Omental fat pad (tissue), 4 donors: ENCODE data around the gene INTS3. TPM values are rescaled to one million over a fixed set of nuclear protein-coding genes. Genes with fewer than 3 reads are reported as not detected.
A peak's percentile ranks its signal among the peaks of the same experiment; 100 is the strongest.

Source experiments
- ATAC-seq: fragments of 150-250 bp; one replicate; pipeline ENCODE4 v1.9.1; 2016; ENCODE audit warnings: mild to moderate bottlenecking, moderate library complexity; ENCODE audit not compliant: low FRiP score
- DNase-seq: peaks from one replicate; pipeline ENCODE4 v3.0.0-alpha.2; 2019; ENCODE audit warnings: low spot score
- total RNA-seq, 4 donors: library from RNA; depleted of rRNA; stranded (reverse); fragments of >200 nt; gene quantifications; one replicate each; pipeline ENCODE4 v1.1.0, GENCODE V29; 2016
- TF ChIP-seq, protein P1 (sequence below), 3 donors: fragments of 450-650 bp; IDR thresholded peaks; one replicate each; pipeline ENCODE4 v1.5.1; 2016 to 2017; ENCODE audit warnings: antibody characterized with exemption in 3 of 3, mild to moderate bottlenecking in 3 of 3, moderate library complexity in 2 of 3

Gene INTS3
- total RNA-seq, 4 donors from 2014 or later: 28.6 to 65.3 (median 34.8) TPM

DNA sequence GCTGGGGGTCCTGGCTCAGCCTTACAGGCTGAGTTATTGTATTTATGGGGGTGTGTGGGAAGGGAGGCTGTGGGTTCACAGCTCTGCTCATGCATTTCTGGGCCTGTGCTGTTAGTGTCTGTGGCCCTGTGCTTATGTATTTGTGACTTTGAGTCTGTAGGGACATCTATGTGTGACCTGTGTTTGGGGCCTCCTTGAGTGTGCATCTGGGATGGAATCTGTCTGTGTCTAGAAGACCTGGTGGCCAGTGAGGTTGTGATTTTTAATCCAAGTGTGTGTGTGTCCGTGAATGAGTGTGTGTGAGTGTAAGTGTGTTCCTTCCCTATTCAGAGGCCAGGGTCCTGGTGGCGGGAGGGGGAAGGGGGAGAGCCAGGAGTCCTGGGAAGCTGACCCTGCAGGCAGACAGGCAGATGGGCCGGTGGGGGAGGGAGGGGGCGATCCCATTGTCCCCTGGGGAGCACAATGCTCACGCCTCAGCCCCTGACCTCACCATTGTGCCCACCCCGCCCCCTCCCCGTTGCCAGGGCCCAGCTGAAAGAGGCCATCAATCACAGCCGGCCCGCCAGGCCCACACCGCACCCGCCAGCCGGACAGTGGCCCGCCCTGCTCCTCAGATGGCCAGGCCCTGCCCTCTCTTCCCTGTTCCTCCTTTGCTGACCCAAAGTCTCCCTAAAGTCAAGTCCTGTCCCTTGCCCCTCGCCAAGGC, 66.9 kb downstream of the INTS3 start:
- ATAC-seq (no peak), DNase-seq (no peak)
- TF ChIP-seq, protein P1, sequence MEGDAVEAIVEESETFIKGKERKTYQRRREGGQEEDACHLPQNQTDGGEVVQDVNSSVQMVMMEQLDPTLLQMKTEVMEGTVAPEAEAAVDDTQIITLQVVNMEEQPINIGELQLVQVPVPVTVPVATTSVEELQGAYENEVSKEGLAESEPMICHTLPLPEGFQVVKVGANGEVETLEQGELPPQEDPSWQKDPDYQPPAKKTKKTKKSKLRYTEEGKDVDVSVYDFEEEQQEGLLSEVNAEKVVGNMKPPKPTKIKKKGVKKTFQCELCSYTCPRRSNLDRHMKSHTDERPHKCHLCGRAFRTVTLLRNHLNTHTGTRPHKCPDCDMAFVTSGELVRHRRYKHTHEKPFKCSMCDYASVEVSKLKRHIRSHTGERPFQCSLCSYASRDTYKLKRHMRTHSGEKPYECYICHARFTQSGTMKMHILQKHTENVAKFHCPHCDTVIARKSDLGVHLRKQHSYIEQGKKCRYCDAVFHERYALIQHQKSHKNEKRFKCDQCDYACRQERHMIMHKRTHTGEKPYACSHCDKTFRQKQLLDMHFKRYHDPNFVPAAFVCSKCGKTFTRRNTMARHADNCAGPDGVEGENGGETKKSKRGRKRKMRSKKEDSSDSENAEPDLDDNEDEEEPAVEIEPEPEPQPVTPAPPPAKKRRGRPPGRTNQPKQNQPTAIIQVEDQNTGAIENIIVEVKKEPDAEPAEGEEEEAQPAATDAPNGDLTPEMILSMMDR (IDR thresholded peaks at IDR 0.05): no peak

DNA sequence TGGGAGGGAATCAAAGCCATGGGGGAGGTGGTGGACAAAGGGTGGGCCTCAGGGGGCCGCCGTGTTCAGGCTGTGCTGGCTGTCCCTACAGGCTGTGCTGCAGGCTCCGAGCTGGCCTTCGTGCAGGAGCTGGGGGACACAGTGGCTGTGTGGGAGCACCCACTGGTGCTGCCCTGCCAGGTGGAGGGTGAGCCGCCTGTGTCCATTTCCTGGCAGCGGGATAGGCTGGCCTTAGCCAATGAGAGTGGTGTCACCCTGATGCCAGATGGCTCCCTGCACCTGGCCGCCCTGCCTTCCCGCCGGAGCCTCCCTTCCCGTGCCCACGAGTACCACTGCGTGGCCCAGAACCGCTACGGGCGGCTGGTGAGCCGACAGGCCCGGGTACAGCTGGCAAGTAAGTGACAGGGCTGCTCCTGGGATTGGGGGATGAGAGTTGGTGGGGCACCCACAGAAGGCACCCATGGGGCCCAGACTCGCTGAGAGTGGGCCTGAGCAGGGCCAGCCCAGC, 67.5 kb downstream of the INTS3 start:
- DNase-seq: no peak
- no peak for ATAC-seq
- TF ChIP-seq, protein P1 (IDR thresholded peaks at IDR 0.05): no peak

DNA sequence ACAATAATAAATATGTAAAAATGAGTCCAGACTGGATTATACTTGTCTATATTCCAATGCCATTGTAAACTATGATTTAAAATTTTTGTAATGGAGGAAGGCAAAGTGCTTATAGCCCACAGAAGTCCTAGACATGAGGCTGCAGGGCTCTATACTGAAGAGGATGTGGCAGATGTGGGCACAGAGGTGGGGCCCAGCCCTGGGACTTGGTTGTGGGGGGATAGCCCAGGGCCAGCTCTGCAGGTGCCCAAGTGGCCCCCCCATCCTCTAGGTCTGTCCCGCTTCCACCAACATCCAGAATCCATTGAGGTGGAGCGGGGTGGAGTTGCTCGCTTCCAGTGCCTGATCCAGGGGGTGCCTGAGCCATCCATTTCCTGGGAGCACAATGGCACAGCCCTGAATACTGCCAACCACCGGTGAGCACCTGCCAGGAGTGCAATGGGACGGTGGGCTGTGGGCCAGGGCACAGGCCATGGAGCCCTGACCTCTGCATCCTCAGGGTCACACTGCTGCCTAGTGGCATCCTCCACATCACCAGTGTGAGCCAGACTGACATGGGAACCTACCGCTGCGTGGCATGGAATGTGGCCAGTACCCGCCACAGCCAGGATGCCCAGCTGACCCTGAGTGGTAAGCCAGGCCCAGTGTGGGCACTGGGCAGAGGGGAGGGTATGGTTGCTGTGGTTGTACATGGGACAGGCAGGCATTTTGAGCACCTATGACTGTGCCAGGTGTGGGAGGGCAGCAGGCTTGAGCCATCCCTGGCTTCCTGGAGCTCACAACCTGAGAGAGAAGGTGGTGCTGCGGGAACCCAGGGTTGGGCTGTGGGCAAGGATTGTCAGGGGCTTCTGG, 68.3 kb downstream of the INTS3 start:
- ATAC-seq (no peak), DNase-seq (no peak)
- TF ChIP-seq, protein P1 (IDR thresholded peaks at IDR 0.05): no peak

DNA sequence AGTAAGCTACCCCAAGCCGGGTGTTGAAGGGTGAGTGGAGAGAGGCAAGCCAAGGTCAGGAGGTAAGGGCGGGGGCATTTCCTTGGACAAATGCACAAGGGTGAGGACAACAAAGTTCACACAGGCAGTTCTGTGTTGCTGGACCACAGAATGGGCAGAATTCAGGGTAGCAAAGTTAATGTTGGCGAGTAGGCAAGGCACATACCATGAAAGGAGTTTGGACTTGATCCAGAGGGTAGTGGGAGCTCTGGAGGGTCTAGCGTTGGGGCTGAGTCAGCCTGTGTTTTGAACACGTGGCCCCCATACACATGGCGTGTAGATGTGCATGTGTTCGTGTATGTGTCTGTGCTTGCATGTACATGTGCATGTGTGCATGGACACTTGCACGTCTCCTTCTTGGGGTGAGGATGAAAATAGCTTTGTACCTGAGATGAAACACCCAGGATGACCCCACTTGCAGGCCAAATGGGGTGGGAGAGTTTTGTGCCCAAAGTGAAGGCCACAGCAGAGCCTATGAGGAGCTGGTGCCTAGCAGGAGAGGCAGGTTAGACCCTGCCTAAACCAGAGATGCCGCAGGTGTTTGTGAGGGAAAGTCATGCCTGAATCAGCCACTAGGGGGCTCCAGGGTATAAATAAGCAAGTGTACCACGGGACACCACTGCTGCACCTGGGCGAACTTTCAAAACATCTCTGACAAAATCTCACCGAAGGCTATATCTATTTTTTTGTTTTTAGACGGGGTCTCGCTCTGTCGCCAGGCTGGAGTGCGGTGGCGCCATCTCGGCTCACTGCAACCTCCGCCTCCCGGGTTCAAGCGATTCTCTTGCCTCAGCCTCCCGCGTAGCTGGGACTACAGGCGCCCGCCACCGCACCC, 69.2 kb downstream of the INTS3 start:
- TF ChIP-seq, protein P1 (IDR thresholded peaks at IDR 0.05): peak in 2 of 3 donors; percentile 42 to 74
- DNase-seq: peak; percentile 98
- peak; percentile 57 for ATAC-seq

DNA sequence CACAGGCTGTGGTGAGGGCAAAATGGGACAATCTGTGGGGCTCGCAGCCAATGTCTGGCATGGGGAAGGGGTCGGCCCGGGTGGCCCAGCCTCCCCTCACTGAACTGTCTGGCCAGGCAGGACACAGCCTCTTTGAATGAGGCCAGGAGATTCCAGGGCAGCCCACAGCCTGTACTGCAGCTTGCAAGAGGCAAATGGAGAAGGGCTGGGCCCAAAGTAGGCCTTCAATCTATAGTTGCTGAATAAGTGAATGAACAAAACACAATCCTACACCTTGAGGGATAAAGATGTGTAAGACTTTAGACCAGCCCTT, 70.6 kb downstream of the INTS3 start:
- TF ChIP-seq, protein P1 (IDR thresholded peaks at IDR 0.05): no peak
- ATAC-seq (no peak), DNase-seq (no peak)

DNA sequence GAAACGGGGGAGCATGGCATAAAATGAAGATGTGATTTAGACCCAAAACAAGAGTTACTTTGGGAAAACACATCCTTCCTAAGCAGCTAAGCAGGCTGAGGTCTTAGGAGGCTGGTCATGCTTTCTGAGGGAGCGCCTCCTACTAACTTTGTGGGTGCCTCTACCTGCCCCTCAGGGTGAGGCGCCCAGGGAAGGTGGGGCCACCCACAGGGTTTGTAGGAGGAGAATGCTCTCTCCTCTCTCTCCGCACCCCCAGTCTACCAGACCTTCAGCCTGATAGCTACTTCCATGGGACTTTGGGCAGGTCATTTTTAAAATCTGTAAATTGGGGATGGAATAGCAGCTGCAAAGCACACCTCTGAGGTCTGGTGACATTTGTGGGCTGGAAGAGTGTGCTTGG, 71.2 kb downstream of the INTS3 start:
- ATAC-seq: no peak
- TF ChIP-seq, protein P1 (IDR thresholded peaks at IDR 0.05): no peak
- no peak for DNase-seq
